ENCODE measurements around the gene CDC42SE2. TPM values are rescaled to one million over a fixed set of nuclear protein-coding genes. Genes with fewer than 3 reads are reported as not detected.

CDC42SE2 gene
- polyA plus RNA-seq, 3 donors, result 34.4 to 135 (median 92.6) TPM

DNA sequence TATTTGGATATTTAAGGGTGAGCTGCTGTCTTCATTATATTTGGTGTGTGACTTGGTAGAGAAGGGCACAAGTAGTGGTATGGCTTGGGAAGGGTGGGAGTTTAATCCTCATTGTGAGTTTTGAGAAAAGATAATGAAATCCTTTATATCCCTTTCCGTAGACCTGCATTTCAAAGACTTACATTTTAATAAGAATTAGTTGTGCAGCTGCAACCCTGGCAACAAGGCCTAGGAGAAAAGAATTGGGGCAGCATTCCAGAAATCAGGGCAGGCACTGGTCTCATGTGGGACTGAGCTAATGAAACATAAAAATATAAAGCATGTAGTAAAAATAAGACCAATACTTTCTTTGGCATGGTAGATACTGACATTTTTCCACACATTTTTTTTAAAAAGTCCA is 60.5 kb downstream of the CDC42SE2 start:
- Histone ChIP-seq H2AFZ (ENCODE audit: insufficient read depth, low read depth, low read length, poor library complexity, severe bottlenecking) (no peak overlapping the region), H3K9me3 (replicated peaks in 1 of 2; ENCODE audit: control insufficient read depth in 1 of 2, insufficient read depth in 1 of 2, low read length in 2 of 2) (no peaks in the 10 kb centered on the region), H3K4me3 (replicated peaks in 1 of 3; ENCODE audit: low read depth in 2 of 3, low read length in 3 of 3) (no peak overlapping the region), H3K4me2 (replicated peaks; ENCODE audit: extremely low read depth, low read length, poor library complexity, severe bottlenecking) (no peak overlapping the region), H4K20me1 (ENCODE audit: insufficient read depth, low read length) (peaks cover 100% of the 10 kb centered on the region), H3K36me3 (replicated peaks in 1 of 2; ENCODE audit: control insufficient read depth in 1 of 2, insufficient read depth in 2 of 2, low read length in 2 of 2) (peaks cover 2 to 8% of the 10 kb centered on the region in 2 donors), H3K9ac (ENCODE audit: insufficient read depth, low read length, poor library complexity, severe bottlenecking) (no peak overlapping the region), H3K4me1 (ENCODE audit: control insufficient read depth in 1 of 2, insufficient read depth in 2 of 2, low read length in 2 of 2) (peaks cover 7 to 15% of the 10 kb centered on the region in 2 donors), H3K27me3 (ENCODE audit: control insufficient read depth in 2 of 2, insufficient read depth in 2 of 2, low read length in 2 of 2) (no peaks in the 10 kb centered on the region), H3K79me2 (ENCODE audit: insufficient read depth, low read length) (peaks cover 99% of the 10 kb centered on the region), H3K27ac (ENCODE audit: low read depth in 1 of 2, low read length in 2 of 2) (peak overlapping the region in 1 of 2 donors; percentile 9)
- DNase-seq, result no peak
- peaks cover 27 to 37% of the 10 kb centered on the region in 2 donors for H3K36me3 Mint-ChIP-seq
- no peak overlapping the region for H3K4me3 Mint-ChIP-seq
- WGBS (ENCODE audit: insufficient coverage), result no CpG with 5 or more reads among the region's 1 CpG
- H3K27me3 Mint-ChIP-seq (ENCODE audit: low read depth in 3 of 3), result no peaks in the 10 kb centered on the region
- TF ChIP-seq, protein P1, sequence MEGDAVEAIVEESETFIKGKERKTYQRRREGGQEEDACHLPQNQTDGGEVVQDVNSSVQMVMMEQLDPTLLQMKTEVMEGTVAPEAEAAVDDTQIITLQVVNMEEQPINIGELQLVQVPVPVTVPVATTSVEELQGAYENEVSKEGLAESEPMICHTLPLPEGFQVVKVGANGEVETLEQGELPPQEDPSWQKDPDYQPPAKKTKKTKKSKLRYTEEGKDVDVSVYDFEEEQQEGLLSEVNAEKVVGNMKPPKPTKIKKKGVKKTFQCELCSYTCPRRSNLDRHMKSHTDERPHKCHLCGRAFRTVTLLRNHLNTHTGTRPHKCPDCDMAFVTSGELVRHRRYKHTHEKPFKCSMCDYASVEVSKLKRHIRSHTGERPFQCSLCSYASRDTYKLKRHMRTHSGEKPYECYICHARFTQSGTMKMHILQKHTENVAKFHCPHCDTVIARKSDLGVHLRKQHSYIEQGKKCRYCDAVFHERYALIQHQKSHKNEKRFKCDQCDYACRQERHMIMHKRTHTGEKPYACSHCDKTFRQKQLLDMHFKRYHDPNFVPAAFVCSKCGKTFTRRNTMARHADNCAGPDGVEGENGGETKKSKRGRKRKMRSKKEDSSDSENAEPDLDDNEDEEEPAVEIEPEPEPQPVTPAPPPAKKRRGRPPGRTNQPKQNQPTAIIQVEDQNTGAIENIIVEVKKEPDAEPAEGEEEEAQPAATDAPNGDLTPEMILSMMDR (IDR thresholded peaks at IDR 0.05), result no peak
- intact Hi-C loops (cut with micrococcal nuclease), result no loop called here
- H3K4me1 Mint-ChIP-seq, result peaks cover 39% of the 10 kb centered on the region
- peak overlapping the region in 2 of 7 donors; percentile 10 to 67 for H3K27ac Mint-ChIP-seq
- H3K9me3 Mint-ChIP-seq, result peaks cover 0 to 1% (median 0%) of the 10 kb centered on the region in 7 donors

DNA sequence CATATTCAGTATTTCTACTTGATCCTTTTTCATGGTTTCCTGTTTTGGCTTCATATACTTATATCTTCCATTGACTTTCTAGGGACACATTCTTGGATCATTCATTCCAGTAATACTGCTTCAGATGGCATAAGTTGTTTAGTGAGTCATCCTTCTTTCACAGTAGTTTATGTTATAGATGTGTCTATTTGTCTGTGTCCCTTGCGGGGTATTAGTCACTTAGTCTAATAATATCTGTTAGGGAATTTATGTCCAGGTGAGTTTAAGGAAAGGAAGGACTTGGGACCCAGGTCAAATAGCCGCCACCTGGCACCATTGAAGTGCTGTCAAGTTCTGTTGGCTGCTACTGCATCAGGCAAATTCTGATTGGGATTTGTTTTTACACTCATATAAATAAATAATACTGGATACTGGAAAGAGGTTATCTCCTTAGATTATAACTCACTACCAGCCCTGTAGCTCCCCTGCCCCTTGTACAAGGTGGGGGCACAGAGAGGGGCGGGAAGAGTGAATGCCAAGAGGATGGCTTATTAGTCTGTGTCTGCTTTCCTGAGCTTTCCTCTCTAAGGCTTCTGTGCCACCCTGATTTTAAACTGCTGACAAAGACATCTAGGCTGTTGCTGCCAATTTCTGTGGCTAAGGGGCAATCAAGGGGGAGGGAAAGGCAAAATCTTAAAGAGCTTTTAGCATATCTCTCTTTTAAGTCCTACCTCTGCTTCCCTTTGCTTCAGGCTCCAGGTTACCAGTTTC is 64.9 kb downstream of the CDC42SE2 start:
- H3K36me3 ChIP-seq (replicated peaks in 1 of 2; ENCODE audit: control insufficient read depth in 1 of 2, insufficient read depth in 2 of 2, low read length in 2 of 2), result no peaks in the 10 kb centered on the region
- no peak overlapping the region for H3K4me3 Mint-ChIP-seq
- no peak overlapping the region for H3K9ac ChIP-seq (ENCODE audit: insufficient read depth, low read length, poor library complexity, severe bottlenecking)
- peaks cover 30% of the 10 kb centered on the region for H3K4me1 Mint-ChIP-seq
- peak in 1 of 3 donors; percentile 6 for DNase-seq
- WGBS (ENCODE audit: insufficient coverage), result no CpG with 5 or more reads among the region's 3 CpGs
- H3K27ac ChIP-seq (ENCODE audit: low read depth in 1 of 2, low read length in 2 of 2), result peak overlapping the region; percentile 23 to 73
- H2AFZ ChIP-seq (ENCODE audit: insufficient read depth, low read depth, low read length, poor library complexity, severe bottlenecking), result no peak overlapping the region
- no peaks in the 10 kb centered on the region for H3K9me3 ChIP-seq (replicated peaks in 1 of 2; ENCODE audit: control insufficient read depth in 1 of 2, insufficient read depth in 1 of 2, low read length in 2 of 2)
- H3K36me3 Mint-ChIP-seq, result peaks cover 22 to 25% of the 10 kb centered on the region in 2 donors
- peaks cover 7 to 17% of the 10 kb centered on the region in 2 donors for H3K4me1 ChIP-seq (ENCODE audit: control insufficient read depth in 1 of 2, insufficient read depth in 2 of 2, low read length in 2 of 2)
- H4K20me1 ChIP-seq (ENCODE audit: insufficient read depth, low read length), result peaks cover 81% of the 10 kb centered on the region
- no peak overlapping the region for H3K4me3 ChIP-seq (replicated peaks in 1 of 3; ENCODE audit: low read depth in 2 of 3, low read length in 3 of 3)
- H3K79me2 ChIP-seq (ENCODE audit: insufficient read depth, low read length), result peaks cover 88% of the 10 kb centered on the region
- no peak overlapping the region for H3K4me2 ChIP-seq (replicated peaks; ENCODE audit: extremely low read depth, low read length, poor library complexity, severe bottlenecking)
- H3K27me3 Mint-ChIP-seq (ENCODE audit: low read depth in 3 of 3), result no peaks in the 10 kb centered on the region
- H3K27me3 ChIP-seq (ENCODE audit: control insufficient read depth in 2 of 2, insufficient read depth in 2 of 2, low read length in 2 of 2), result no peaks in the 10 kb centered on the region
- intact Hi-C loops (cut with micrococcal nuclease), result no loop called here
- peaks cover 0 to 2% (median 0%) of the 10 kb centered on the region in 7 donors for H3K9me3 Mint-ChIP-seq
- TF ChIP-seq, protein P1 (IDR thresholded peaks at IDR 0.05), result no peak
- peak overlapping the region; percentile 24 to 84 (median 44) for H3K27ac Mint-ChIP-seq
